GM12801 (cell line): ENCODE measurements around the gene ASPM.

Experiments
- CTCF ChIP-seq: IDR thresholded peaks from one replicate; pipeline ENCODE4 v1.5.1; 2011; ENCODE audit warnings: control low read depth; ENCODE audit not compliant: insufficient read length; ENCODE audit errors: extremely low read depth

The ASPM gene

DNA sequence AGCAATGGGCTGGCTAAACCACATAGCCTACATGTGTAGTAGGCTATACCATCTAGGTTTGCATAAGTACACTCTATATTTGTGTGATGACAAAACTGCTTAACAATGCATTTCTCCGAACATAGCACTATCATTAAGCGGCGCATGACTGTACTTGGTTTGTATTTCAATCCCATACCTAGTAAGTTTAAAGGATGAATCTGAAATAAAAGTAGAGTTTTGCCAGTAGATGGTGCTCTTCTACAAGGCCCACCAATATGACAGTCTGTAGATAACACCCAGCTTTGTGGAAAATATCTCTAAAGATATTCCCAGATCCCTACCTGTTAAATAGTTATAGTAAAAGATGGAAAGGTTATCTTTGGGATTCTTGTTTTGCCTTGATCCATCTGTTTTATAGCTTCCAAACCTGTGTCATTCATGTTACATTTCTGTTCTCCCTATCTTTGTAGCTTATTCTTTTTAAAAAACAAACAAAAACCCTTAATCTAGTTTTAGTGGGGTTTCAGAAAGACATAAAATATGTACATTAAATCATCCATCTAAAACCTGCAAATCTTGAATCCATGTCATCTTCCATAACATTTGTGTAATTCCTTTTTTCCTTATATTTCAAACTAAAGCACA lies 33.9 kb upstream of the ASPM start:
- TF ChIP-seq CTCF, result no peak

DNA sequence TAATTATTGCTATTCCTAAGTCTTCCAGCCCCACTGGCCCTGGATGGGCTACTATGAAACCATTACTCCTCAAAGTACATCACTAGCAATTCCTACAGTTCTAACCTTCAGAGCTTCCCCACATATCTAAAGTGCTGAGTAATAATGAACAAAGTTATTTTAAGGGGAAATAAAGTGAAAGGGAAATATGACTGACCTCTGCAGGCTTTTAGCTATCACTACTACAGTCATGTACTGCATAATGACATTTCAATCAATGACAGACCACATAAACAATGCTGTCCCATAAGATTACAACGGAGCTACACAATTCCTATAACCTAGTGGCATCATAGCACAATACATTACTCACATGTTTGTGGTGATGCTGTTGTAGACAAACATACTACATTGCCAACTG lies 32.5 kb upstream of the ASPM start:
- no peak for TF ChIP-seq CTCF

DNA sequence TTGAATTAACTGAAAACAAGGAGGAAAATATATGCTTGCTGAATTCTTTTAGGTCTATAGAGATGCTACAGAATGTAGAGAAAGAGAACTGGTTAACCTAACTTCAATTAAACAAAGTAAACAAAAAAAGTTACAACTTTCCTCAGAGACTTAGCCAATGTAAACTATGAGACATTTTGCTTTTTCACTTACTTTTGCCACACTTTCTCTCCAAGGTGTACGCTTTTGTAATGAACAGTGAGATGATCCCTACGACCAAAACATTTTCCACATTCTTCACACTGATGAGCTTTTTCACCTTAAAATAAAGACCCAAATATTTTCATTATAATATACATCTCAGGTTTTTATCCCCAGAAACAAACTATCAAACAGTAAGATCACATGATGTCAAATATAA lies 28.3 kb upstream of the ASPM start:
- TF ChIP-seq CTCF, result no peak

- TF ChIP-seq CTCF, result no peak
Measured at GRCh38 chr1:197173571-197174507, 27.4 kb upstream of the ASPM start.

DNA sequence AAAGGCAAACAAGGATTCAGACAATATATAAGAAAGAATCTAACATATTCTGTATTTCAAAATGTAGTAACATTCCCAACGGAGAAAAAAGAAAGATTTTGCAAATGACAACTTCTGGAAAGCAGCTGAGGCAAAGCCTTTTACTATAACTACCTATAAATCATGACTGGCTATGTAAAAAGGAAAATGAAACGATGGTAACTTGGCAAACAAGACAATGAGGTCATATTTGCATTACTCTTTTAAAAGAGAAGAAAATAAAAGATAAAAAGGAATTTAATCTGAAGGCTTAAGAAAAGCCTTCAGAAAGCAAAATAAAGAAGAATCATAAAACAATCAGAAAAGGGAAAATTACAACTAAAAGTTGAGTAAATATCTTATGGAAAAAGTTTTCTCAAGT lies 25.1 kb upstream of the ASPM start:
- no peak for TF ChIP-seq CTCF

- no peak for TF ChIP-seq CTCF
Measured at GRCh38 chr1:197170538-197170937, 24.1 kb upstream of the ASPM start.

DNA sequence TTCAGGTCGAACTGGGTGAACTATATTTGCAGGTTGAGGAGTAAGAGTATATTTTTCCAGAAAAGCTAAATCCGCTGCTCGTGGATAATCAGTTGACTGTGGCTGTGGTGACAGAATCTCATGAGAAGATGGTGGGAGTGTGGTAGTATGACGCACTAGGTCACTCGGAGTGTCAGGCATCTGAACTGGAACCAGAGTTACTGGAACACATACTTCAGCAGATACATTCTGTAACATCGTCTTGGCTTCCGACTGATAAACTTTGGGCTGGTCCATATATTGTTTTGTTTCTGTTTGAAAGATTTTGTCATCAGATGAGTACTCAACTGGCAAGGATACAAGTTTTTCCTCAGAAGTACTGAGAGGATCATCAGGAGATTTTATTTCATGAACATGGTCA lies 13.0 kb upstream of the ASPM start:
- TF ChIP-seq CTCF, result no peak
